ENCODE measurements around the gene FAM25A.
"Not testable (repeated sequence)": the region's sequence is repeated elsewhere in the genome, so short reads cannot be mapped to it uniquely, and the experiment has no call there.

The FAM25A gene

DNA sequence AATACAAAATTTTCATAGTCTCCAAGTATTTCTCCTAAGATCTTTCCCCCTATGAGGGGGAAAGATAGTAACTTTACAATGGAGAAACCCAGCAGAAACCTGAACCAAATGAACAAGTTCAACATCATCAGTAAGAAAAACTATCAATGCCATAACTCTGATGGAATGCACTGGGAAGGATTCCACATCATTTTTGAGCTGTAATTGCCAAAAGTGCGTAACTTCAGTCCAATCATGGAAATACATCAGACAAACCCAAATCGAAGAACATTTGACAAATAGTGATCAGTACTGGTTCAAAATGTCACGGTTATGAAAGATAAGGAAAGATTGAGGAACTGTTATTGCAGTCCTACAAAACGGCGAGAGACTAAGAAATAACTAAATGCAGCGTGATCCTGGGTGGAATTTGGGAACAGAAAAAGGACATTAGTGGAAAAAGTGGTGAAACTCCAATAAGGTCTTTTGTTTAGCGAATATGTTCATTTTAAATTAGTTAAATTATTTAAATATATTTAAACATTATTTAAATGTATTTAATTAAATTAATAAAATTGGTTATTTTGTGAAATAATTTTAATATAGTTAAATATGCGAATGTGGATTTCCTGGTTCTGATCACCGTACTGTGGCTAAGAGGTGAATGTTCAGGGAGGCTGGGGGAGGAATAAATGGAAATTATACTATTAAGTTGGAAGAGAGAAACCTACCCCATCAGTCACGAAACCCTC is 4.9 kb upstream of the FAM25A start:
- DNase-seq = not testable (repeated sequence)

- not testable (repeated sequence) for DNase-seq
Measured at GRCh38 chr10:87018127-87018526, 2.0 kb upstream of the FAM25A start.

DNA sequence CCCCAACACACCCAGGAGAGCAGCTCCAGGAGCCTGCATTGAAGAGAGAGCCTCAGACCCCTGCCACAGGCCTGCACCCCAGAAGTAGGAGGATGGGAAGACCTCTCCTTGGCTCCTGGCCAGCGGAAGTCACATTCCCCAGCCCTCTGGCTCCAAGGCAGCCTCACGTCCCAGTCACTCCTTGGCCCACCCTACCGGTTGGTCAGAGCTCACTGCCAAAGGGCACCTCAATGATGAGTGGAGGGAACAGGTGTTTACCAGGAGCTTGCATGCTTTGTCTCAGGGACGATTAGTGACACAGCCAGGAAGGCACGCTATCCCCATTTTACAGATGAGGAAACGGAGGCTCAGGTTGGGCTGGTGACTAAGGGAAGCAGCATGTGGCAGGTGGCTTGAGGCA is 1.0 kb upstream of the FAM25A start:
- not testable (repeated sequence) for DNase-seq

- DNase-seq = not testable (repeated sequence)
Measured at GRCh38 chr10:87019504-87019903, 590 bp upstream of the FAM25A start.

DNA sequence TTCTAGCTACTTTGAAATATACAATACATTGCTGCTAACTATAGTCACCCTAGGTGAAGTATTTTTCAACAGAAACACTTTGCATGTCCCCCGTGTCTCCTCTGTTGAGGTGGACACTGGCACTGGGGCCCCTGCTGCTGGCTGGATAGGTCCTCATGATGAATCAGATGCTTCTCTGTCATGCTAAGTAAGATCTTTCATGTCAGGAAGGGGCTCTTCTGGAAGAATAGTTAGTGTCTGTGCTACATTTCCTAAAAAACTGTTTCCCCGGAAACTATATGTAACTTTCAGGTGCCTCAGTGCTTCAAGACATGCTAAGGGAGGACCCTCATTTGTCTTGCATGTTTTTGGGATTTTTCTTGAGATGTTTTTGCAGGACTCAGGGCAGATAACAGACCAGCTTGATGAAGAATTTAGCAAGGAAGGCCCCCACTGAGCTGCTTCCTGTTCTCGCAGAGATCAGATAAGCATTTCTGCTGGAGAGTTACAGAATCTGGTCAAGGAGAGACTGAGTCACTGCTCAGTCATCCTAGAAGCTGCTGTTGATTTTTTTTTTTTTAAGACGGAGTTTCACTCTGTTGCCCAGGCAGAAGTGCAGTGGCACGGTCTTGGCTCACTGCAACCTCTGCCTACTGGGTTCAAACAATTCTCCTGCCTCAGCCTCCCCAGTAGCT is 5.3 kb downstream of the FAM25A start:
- DNase-seq = not testable (repeated sequence)

GRCh38 chr10:87026747-87027508 is 6.8 kb downstream of the FAM25A start:
- not testable (repeated sequence) for DNase-seq

GRCh38 chr10:87030419-87030818 is 10.3 kb downstream of the FAM25A start:
- DNase-seq = not testable (repeated sequence)

DNA sequence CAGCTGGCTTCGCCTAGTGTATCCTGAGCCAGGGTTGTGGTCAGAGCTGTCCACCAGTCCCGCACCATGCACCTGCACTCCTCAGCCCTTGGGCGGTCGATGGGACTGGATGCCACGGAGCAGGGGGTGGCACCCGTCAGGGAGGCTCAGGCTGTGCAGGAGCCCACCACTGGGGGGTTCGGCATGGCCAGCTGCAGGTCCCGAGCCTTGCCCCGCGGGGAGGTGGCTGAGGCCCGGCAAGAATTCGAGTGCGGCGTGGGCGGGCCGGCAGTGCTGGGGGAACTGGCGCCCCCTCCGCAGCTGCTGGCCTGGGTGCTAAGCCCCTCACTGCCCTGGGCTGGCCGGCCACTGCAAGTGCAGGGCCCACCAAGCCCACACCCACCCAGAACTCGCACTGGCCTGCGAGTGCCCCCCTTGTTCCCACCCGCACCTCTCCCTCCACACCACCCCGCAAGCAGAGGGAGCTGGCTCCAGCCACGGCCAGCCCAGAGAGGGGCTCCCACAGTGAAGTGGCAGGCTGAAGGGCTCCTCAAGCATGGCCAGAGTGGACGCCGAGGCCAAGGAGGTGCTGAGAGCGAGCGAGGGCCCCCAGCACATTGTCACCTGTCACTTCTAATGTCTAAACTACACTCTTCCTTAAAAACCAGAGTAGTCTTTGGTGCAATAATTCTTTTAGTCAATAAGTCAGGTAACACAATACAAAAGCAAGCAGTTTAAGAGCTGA is 11.0 kb downstream of the FAM25A start:
- no peak for DNase-seq

- DNase-seq = no peak
Measured at GRCh38 chr10:87036623-87037022, 16.5 kb downstream of the FAM25A start.

GRCh38 chr10:87038286-87038717 is 18.2 kb downstream of the FAM25A start:
- DNase-seq = no peak

DNA sequence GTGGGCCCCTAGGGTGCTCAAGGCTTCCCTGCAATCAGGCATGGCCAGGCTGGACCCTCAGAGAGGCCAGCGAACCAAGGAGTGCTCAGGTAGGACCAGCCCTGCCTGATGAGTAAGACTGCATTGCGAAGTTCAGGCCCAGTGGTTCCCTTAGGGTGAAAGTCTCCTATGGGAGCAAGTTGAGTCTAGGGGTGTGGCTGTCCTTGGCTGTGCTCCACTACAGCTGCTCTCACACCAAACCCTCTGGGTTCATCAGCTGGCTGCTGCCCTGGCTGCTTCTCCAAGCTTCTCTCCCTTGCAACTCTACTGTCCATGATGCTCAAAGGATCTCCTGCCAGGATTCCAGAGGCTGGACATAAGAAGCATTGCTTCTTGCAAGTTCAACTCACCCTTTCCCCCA is 18.7 kb downstream of the FAM25A start:
- no peak for DNase-seq

- DNase-seq = not testable (repeated sequence)
Measured at GRCh38 chr10:87043579-87043978, 23.5 kb downstream of the FAM25A start.

- DNase-seq = no peak
Measured at GRCh38 chr10:87045434-87045938, 25.4 kb downstream of the FAM25A start.

GRCh38 chr10:87053111-87053510 is 33.0 kb downstream of the FAM25A start:
- DNase-seq = no peak

GRCh38 chr10:87053577-87054181 is 33.6 kb downstream of the FAM25A start:
- DNase-seq = no peak

DNA sequence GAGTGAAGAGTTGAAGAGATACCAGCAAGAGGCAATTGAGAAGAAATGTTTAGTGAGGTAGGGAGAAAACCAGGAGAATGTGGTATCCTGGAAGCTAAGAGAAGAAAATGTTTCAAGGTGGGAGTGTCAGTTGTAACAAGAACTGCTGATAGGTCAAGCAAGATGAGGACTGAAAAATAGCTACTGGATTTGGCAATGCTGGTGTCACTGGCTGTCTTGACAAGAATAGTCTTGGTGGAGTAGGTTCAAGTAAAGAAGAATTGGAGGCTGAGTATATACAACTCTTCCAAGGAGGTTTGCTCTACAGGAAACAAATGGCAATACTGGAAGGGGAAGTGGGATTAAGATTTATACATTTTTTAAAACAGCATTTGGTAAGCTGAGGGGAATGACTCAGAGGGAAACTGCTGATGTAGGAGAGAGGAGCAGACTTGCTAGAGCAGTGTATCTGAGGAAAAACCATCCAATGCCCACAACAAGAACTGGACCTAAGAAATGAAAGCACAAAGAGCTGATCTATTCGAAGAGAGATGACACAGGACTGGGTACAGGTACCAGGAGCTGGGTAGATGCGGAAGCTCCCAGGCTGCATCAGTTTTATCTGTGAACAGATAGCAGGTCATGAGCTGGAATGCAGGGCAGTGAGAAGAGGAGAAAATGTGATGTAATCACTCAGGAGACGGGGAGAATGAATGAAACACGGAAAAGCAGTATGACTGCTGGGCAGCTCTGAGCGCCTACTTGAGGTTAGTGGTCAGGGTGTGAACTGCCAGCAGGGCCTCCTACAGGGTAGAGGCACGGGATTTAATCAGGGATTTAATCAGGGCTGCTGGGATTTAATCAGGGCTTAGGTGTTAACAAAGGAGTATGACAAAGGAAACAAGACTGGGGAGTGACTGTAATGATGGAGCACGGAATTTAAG is 34.5 kb downstream of the FAM25A start:
- no peak for DNase-seq

- no peak for DNase-seq
Measured at GRCh38 chr10:87058171-87058570, 38.1 kb downstream of the FAM25A start.

GRCh38 chr10:87059401-87059800 is 39.3 kb downstream of the FAM25A start:
- no peak for DNase-seq

DNA sequence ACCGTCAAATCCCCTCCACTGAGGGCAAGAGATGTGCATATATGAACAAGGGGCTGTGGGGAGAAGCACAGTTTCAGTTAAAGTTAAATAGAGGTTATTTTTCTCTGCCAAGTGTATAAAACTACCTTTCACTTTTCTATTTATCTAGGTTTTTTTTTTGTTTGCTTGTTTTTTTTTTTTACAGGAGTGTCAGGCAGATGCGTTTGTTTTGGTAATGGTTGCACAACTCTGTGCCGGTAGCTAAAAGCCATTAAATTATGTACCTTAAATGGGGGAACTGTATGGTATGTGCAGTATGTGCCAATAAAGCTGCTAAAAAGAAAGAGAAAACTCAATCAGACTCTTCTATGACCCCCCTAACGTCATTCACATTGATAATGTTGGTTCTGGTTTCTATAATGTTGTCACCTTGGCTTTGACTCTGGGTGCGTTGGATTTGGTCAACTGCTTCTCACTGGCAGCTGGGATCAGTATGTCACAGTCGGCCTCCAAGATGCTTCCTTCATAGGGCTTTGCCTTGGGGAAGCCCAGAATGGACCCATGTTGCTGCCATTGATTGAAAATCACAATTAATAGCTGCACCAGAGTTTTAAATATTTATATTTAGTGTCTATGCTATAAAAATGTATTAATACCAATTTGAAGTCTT is 40.3 kb downstream of the FAM25A start:
- no peak for DNase-seq

DNA sequence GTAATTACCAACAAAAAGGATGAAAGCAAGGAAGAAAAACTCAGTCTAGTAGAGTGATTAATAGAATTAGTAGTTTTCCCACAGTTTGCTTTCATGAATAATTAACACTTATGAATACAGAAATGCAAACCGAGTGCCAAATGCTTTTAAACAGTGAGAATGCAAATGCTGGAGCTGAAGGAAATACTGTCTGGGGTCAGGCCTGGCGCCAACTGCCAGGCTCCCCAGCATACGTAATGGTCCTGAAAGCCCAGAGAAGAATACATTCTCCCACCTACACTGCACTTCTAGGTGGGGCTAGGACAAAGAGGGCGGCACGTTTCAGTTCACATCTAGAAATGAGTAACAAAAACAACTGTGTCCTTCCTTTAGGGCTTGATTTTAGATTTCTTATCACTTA is 44.6 kb downstream of the FAM25A start:
- no peak for DNase-seq

- DNase-seq = no peak
Measured at GRCh38 chr10:87066178-87066577, 46.1 kb downstream of the FAM25A start.
